ENCODE measurements around the gene AHRR.

AHRR gene

DNA sequence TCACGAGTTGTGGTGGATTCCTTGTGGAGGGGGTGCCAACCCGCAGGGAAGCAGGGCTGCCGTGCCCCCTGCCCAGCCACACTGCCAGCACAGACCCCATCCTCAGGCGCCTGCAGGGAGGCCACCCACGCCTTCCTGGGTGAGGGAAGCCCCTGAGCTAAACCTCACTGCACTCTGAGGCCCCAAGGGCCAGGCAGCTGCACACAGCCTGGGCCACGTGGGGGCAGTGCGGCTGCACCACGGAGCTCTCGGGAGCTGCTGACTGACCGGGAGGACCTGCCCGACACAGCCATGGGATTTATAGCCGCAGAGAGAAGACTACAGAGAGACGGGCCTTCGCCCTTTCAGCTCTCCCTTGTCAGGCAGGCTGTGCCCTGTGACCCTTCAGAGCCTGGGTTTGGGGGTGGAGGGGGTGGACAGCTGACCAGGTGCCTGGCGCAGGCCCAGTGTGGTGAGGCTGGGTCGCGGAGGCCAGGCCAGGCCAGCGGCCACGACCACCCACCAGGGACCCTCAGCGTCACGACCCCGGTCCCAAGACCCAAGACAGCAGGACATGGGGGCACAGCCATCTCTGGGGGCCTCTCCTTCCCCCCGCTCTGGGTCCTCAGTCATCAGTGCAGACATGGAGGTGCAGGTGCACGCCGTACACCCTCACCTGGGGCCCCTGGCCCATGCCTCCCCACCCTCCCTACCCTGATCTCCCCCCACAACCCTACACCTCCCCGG lies 4.3 kb upstream of the AHRR start:
- TF ChIP-seq SIN3A (IDR thresholded peaks at IDR 0.05; ENCODE audit: borderline replicate concordance, insufficient read depth, low read length): no peak
- peak; percentile 66 for TF ChIP-seq FOXP2 (optimal IDR thresholded peaks at IDR 0.05; ENCODE audit: borderline replicate concordance, extremely low read depth, extremely low read length, insufficient read depth)
- TF ChIP-seq, protein P1, sequence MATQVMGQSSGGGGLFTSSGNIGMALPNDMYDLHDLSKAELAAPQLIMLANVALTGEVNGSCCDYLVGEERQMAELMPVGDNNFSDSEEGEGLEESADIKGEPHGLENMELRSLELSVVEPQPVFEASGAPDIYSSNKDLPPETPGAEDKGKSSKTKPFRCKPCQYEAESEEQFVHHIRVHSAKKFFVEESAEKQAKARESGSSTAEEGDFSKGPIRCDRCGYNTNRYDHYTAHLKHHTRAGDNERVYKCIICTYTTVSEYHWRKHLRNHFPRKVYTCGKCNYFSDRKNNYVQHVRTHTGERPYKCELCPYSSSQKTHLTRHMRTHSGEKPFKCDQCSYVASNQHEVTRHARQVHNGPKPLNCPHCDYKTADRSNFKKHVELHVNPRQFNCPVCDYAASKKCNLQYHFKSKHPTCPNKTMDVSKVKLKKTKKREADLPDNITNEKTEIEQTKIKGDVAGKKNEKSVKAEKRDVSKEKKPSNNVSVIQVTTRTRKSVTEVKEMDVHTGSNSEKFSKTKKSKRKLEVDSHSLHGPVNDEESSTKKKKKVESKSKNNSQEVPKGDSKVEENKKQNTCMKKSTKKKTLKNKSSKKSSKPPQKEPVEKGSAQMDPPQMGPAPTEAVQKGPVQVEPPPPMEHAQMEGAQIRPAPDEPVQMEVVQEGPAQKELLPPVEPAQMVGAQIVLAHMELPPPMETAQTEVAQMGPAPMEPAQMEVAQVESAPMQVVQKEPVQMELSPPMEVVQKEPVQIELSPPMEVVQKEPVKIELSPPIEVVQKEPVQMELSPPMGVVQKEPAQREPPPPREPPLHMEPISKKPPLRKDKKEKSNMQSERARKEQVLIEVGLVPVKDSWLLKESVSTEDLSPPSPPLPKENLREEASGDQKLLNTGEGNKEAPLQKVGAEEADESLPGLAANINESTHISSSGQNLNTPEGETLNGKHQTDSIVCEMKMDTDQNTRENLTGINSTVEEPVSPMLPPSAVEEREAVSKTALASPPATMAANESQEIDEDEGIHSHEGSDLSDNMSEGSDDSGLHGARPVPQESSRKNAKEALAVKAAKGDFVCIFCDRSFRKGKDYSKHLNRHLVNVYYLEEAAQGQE (IDR thresholded peaks at IDR 0.05; ENCODE audit: insufficient read depth in 1 of 2, low read depth in 2 of 2, low read length in 2 of 2): no peak
- no peak for TF ChIP-seq POLR2AphosphoS5 (IDR thresholded peaks at IDR 0.05; ENCODE audit: low read depth, low read length)
- TF ChIP-seq TAF1 (IDR thresholded peaks at IDR 0.05; ENCODE audit: borderline replicate concordance, insufficient read depth, low read length): no peak

DNA sequence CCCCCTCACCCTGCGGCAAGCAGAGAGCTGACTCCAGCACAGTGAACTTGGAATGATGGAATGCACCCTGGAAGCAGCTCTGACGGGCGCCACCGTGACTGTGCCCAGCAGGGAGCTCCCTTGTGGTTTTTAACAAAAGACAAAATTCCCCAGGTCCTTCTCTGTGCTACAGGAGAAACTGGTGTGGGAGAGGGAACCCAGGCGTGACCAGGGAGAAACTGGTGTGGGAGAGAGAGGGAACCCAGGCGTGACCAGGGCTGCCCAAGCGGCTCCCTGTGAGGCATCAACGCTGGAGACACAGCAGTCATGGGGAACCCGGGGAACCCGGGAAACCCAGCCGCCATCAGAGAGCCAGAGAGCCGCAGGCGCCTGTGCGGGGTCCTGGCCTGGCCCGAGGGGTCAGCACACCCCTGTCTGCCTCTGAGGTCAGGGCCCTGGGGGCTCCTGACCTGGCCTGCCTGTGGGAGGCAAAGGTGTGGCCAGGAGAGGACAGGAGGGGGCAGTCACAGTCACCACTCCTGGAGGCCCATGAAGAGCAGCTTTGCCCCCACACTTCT lies 3.1 kb upstream of the AHRR start:
- no peak for TF ChIP-seq FOXP2 (optimal IDR thresholded peaks at IDR 0.05; ENCODE audit: borderline replicate concordance, extremely low read depth, extremely low read length, insufficient read depth)
- no peak for TF ChIP-seq TAF1 (IDR thresholded peaks at IDR 0.05; ENCODE audit: borderline replicate concordance, insufficient read depth, low read length)
- TF ChIP-seq, protein P1 (IDR thresholded peaks at IDR 0.05; ENCODE audit: insufficient read depth in 1 of 2, low read depth in 2 of 2, low read length in 2 of 2): no peak
- TF ChIP-seq POLR2AphosphoS5 (IDR thresholded peaks at IDR 0.05; ENCODE audit: low read depth, low read length): no peak
- TF ChIP-seq SIN3A (IDR thresholded peaks at IDR 0.05; ENCODE audit: borderline replicate concordance, insufficient read depth, low read length): no peak

DNA sequence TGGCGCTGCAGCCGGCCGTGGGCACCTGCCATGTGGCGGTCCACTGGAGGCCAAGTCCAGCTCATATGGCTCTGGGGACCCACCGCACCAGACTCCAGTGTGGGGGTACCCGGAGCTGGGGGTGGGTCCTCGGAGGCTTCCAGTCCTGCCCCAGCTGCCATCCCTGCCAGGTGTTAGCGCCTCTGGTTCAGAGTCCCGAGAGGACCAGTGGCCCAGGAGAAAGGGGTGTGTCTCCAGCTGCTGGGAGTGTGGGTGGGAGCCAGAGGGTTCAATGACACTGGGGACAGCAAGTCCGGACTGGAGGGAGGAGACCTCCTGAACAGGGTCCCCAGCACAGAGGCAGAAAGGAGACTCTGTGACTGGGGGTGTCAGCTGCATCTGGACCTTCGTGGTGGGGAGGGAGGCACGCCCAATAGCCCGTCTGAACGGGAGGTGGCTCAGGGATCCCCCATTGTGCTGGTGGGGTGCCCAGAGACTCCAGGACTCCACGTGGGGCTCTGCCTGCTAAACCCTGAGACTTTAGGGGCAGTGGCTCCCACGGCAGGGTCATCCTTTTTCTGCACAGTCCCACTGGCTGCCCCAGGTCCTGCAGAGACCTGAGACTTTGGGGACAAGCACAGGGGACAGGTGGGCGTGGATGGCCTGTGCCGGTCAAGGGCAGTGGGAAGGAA lies 2.4 kb upstream of the AHRR start:
- TF ChIP-seq FOXP2 (optimal IDR thresholded peaks at IDR 0.05; ENCODE audit: borderline replicate concordance, extremely low read depth, extremely low read length, insufficient read depth): no peak

DNA sequence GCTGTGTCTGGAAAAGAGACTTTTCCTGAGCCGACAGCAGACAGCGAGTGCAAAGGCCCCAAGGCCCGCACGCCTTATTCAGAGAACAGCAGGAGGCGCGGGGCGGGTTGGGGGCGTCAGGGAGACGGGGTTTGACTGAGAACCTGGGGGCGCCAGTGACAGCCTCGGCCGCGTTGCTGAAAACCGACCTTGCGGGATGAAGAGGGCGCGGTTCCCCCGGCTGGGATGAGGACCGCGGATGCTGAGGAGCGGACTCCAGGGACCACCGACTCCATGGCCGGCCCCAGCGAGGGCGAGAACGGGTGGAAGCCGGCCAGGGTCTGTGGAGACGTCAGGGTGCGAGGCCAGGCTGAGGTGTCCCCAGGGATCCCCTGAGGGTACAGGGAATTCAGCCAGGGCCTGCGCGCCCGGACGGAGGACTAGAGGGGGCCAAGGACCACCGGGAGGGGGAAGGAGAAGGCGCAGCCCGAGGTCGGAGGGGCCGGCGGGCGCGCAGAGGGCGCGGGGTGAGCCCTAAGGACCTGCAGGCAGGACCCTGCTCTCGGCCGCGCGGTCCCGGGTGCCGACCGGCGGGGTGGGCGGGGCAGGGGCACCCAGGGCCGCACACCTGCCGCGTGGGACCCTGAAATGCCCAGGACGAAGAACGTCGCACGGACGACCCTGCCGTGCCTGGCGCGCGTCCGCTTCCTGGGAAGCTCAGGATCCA lies 837 bp upstream of the AHRR start:
- TF ChIP-seq FOXP2 (optimal IDR thresholded peaks at IDR 0.05; ENCODE audit: borderline replicate concordance, extremely low read depth, extremely low read length, insufficient read depth) (no peak), POLR2AphosphoS5 (IDR thresholded peaks at IDR 0.05; ENCODE audit: low read depth, low read length) (no peak), SIN3A (IDR thresholded peaks at IDR 0.05; ENCODE audit: borderline replicate concordance, insufficient read depth, low read length) (no peak), TAF1 (IDR thresholded peaks at IDR 0.05; ENCODE audit: borderline replicate concordance, insufficient read depth, low read length) (no peak)
- TF ChIP-seq, protein P1 (IDR thresholded peaks at IDR 0.05; ENCODE audit: insufficient read depth in 1 of 2, low read depth in 2 of 2, low read length in 2 of 2): no peak

DNA sequence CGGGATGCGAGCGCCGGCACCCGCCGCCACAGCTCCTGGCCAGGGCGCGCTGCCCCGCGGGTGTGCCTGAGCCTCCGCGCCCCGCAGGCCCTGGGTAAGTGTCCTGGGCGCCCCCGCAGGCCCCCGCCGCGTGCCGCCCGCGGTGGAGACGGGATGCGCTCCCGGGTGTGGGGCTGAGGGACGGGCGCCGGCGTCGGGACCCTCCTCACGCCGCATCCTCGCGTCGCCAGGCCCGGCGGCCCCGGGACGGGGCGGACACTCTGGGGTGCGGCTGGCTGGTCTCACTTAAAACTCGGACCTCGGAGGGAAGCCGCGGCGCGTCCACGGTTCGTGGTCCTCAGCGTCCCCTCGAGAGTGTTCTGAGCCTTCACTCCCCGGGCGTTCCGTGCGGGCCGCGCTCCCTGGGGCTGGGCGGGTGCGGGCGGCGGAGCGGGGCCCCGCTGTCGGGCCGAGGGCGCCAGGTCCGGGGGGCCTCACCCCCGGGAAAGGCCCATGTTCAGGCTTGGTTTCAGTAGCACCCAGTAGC lies 275 bp downstream of the AHRR start:
- TF ChIP-seq FOXP2 (optimal IDR thresholded peaks at IDR 0.05; ENCODE audit: borderline replicate concordance, extremely low read depth, extremely low read length, insufficient read depth) (no peak), SIN3A (IDR thresholded peaks at IDR 0.05; ENCODE audit: borderline replicate concordance, insufficient read depth, low read length) (no peak), POLR2AphosphoS5 (IDR thresholded peaks at IDR 0.05; ENCODE audit: low read depth, low read length) (no peak), TAF1 (IDR thresholded peaks at IDR 0.05; ENCODE audit: borderline replicate concordance, insufficient read depth, low read length) (no peak)
- TF ChIP-seq, protein P1 (IDR thresholded peaks at IDR 0.05; ENCODE audit: insufficient read depth in 1 of 2, low read depth in 2 of 2, low read length in 2 of 2): no peak

Measured in PFSK-1 (cell line).